CD1c-positive myeloid dendritic cell (primary cell): ENCODE results near the gene KRIT1.
"Not testable (repeated sequence)": the region's sequence is repeated elsewhere in the genome, so short reads cannot be mapped to it uniquely, and the experiment has no call there.

Source experiments
- DNase-seq: peaks from one replicate; pipeline ENCODE4 v3.0.0-alpha.2; 2016; ENCODE audit errors: extremely low spot score

Gene KRIT1

DNA sequence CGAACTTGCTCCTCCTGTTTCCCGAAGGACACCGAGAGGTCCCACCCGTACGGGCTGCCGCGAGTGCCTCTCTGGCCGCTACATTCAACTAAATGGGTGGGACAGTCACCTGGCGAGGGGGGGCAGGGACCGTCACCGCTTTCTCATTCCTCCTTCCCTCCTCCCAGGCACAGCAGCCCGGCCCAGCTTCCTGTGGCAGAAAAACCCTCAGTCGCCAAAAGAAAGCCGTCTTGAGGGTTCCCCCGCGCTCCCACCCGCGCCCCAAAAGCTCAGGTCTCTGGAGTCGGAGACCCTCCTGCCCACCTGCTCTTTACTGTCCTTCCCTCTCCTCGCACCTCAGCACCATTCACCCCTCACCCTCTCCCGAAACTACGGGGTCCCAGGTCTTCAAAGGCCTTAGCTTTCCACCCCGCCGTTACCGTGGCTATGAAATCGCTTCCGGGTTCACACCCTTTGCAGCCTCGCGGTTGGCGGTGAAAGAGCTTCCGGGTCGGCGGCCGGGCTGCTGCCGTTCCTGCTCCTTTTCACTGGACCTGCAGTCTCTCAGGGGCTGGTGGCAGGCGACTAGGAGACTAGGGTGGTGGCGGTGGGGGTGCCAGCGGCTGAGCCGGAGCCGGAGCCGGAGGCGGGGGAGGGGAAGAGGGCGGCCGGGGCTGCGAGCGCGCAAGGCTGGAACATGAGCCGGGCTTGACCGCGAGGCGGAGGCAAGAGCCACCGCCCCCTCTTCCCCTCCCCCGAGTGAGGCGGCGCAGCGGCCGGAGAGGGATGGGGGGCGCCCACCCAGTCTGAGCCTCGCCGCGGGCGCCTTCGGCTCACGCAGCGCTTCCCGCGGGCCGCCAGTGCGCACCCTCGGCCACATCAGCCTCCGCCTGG is at the start of gene KRIT1, which contains the start of gene ANKIB1:
Gene KRIT1 (minus strand): TSS at position 428 of the 873 bp plus-strand sequence. CDS start 3,779 bp downstream, outside the sequence.
Gene ANKIB1 (plus strand): TSS at position 488 of the 873 bp plus-strand sequence. CDS start 49,005 bp downstream, outside the sequence.
- peak; percentile 89 for DNase-seq

DNA sequence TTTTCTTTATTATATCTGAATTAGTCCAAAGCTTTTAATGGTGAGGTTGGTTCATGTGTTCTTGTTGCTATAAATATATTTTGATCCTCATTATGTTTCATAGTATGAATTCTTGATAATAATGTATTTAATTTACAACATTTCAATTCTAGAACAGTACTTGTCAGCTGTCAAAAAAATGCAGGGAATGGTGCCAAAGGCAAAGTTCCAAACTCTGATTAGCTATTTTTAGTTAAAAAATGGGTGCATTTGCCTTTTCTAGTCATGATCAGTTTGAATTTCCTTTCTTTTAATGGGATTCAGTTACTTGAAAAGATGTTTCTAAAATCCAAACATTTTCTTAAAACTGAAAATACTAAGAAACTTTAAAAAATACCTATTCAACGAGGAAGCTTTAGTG is 49.7 kb upstream of the KRIT1 start:
- no peak for DNase-seq

DNA sequence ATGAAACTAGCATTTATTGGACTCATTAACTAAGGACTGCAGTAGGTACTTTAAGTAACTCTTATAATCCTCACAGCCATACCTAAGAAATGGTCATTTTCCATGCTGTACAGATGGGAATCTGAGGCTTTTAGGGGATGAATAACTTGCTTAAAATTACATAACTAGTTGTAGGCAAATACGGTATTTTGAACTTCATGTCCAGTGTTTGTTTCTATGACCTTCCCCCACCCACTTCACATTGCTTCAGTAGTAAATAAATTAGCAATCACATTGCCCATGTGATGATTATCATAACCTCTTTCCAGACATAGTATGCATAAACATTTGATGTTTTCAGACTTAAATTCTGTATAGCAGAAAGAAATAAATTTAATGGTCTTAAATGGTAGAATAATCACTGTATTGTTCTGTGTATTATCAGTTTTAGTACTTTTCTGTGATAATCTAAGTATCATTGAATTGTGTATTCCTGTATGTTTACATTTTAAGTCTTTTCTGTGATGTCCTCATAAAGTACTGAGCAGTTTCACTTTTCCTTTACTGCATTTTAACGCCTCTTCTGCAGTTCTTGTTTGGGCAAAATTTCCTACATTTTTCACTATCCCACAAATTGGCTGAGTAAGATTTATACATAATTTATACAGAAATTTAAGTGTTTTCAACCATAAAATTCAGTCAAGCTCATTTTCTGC is 48.3 kb upstream of the KRIT1 start:
- no peak for DNase-seq

DNA sequence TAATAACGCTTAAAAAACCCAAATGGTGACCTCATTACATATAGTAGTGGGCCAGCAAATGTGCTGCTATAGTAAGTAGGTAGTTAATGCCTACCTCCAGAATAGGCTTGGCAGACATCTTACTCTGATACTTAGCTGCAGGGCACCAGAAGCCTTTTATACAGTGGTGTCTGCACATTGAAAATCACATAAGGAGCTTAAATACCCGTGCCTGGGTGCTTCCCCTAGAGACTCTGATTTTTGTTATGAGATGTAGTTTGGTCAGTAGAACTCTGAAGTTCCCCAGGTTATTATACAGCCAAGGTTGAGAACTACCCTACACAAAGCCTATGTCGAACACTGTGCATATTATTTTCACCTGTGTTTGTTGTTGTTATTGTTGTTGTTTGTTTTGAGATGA is 47.3 kb upstream of the KRIT1 start:
- no peak for DNase-seq

DNA sequence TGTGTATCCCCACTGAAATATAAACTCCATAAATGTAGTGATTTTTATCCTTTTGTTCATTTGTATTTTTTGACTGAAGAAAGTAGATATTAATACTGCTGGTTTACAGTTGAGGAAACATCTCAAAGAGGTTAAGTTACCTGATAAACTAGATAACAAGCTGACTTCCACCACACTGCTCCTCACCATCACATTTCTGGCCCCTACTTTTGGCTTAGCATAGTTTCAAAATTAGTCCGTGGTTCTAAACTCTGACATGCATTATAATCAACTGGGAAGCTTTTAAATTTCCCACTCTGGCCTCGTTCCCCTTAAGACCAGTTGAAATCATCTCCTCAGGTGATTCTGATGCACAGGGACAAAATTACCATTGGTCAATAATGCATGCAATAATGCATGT is 43.6 kb upstream of the KRIT1 start:
- DNase-seq: no peak

DNA sequence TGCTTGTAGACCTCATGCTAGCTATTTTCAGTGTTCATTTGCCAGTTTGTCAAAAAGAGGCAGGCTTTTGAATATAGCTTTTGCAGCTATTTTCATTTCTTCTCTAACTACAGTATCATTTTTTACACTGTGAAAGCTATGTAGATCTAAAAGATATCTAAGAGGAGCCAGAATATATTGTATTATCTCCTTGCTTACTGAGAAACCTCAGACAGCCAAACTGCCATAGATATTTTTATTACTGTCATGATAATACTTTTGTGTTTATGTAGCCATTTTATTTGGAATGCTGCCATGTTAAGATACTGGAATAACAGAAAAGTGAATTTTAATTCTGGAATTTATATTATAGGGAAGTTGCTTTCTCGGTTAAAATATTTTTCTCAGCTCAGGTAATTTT is 37.2 kb upstream of the KRIT1 start:
- DNase-seq: no peak

DNA sequence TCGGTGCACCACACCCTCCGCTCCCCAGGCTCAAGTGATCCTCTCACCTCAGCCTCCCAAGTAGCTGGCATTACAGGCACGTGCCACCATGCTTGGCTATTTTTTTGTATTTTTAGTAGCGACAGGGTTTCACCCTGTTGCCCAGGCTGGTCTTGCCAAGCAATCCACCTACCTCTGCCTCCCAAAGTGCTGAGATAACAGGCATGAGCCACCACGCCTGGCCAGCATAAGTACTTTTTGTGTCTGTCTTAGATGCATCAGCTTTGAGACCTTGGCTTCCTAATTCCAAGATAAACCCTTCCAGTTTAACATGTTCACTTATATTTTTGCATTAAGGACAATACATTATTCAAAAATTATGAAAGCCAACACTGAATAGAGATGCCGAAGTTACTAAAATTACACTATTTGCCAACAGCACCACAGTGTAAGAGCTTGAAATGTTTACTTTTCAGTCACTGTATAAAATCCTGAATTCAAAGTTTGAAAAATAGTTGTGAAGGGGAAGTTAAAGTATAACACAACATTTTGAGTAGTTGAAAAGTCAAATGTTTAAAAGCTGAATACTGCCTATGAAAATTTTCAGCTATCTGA is 36.6 kb upstream of the KRIT1 start:
- no peak for DNase-seq

DNA sequence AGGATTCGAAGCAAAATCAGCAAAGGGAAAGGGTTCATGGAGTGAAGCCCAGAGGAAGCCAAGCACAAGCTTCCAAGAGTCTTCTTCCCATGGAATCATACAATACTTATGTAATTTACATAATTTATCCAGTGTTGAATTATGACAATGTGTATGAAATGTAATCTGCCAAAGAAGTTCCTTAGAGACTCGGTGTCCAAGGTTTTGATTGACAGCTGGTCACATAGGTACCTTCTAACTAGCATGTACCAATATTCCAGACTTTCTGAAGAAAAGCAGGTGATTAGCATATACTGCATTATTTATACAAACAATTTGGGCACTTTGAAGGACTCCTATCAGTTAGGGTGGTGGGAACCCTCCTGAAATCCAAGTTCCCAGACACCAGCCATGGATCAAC is 35.3 kb upstream of the KRIT1 start:
- no peak for DNase-seq

DNA sequence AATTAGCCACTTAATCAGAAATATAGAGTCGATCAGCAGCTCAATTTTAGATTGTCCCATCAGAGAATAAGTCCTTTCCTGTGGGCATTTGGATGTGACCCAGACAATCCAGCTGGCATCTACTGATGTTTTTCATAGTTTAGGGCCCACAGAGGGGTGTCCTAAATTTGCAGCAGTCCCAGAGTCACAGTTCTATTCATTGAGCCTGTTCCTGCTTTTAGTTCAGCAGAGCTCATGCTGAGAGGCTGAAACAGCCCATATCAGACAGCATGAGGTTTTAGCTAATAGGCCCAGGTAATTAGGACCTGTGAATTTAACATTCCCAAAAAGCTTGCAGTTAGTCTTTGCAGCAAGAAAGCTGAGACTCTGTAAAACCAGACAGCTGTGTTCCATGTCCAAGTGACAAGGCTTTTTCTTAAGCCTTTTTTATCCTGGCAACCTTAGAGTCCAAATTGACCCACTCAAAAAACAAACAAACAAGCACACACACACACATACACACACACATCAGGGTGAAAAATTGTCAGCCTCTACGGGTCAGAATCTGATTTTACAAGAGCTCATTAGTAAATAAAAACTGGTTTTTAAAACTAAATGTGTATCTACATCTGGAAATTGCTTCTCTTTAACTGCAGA is 33.8 kb upstream of the KRIT1 start:
- DNase-seq: no peak

DNA sequence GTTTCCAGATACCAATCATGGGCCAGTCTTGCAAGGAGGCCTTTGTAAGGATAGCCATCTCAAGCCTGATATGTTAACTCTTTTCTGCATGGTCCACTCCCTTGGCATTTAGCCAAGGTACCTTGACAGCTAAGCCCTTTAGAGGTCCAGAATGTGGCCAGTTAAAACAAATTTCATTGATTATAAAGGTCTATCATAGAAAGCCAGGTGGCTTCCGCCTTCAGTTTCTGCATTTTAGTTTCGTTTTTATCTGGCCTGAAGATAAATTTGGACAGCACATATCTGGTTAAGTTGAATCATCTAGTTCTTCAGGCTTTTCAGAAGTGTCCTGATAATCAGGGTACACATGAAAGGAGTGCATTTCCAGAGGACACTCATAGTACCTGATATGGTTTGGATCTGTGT is 30.7 kb upstream of the KRIT1 start:
- DNase-seq: no peak

DNA sequence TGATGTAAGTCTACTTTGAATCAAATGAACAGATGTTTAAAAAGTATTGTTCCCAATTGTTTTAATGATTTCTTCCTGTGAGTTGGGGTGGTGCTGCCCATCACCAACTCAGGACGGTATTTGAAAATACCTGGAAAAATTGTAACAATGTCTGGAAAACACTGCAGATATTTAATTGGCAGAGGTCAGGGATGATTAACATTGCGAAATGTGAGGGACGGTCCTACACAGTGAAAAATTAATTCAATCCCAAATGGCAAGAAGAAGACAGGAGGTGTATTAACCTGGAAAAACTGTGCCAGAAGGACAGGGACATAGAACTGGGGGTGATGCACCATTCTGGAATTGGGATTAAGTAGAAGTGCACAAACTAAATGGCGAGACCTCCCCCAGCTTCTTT is 29.6 kb upstream of the KRIT1 start:
- no peak for DNase-seq

DNA sequence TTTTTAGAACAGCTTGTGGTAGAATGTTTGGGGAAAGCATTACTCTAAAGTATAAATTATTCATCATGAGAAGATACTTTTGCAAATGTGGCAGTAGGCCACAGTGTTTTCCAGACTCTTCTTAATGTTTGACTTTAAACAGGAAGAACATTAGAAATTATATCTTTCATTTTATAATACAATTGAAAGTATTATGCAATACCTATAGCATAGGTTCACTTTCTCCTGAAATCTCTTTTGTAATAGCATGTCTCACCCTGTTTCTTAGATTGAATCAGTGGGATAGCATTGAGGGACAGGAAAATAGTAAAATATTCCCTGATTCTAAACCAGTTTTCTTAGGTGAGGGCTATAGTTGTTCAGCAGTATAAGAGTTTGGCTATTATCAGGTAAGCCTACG is 23.2 kb upstream of the KRIT1 start:
- no peak for DNase-seq

DNA sequence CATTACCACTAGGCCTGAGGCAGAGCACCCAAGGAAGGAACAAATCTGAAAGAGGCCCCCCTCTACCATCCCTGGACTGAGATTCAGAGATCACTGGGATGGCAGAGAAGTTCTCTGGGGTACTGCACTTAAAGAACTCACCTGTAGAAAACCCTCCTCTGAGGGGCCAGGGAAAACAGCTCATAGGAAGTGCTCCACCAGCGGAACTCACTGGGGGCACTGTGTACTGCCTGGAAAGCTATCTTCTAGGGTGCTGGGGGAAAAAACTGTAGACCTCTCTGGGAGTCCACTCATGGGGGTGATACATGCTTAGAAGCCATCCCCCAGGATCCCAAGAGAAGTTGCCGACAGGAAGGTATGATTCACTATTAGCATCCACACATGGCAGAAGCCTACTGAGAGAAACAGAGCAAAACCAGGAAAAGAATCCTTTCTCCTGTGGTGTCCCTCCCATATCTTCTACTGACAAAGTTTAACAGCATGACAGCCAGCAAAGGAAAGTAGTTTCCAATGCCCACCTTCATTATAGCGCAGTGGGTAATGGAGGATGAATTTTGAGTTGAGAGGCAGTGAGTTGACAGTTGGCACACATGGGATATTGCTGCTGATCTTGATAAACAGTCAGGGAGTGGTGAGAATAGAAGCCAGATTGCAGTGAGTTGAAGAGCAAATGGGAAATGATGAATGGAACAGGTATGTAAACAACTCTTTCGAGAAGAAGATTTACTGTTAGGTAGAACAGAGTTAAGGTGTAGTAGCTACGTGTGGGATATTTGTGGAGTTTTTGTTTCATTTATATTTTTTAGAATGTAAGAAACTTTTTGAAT is 20.9 kb upstream of the KRIT1 start:
- no peak for DNase-seq

DNA sequence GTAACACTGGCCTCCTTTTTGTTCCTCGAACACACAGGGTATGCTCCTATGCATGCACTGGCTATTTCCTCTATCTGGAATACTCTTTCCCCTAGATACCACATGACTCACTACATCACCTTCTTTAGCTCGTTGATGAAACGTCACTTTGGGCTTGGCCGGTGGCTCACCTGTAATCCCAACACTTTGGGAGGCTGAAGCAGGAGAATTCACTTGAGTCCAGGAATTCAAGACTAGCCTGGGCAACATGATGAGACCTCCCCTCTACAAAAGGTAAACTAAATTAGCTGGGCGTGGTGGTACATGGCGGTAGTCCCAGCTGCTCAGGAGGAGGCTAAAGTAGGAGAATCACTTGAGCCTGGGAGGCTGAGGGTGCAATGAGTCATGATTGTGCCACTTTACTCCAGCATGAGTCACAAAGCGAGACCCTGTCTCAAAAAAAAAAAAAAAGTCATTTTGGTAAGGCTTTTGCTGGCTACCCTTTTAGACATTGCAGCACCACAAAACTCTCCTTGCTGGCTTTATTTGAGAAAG is 14.6 kb upstream of the KRIT1 start:
- no peak for DNase-seq

DNA sequence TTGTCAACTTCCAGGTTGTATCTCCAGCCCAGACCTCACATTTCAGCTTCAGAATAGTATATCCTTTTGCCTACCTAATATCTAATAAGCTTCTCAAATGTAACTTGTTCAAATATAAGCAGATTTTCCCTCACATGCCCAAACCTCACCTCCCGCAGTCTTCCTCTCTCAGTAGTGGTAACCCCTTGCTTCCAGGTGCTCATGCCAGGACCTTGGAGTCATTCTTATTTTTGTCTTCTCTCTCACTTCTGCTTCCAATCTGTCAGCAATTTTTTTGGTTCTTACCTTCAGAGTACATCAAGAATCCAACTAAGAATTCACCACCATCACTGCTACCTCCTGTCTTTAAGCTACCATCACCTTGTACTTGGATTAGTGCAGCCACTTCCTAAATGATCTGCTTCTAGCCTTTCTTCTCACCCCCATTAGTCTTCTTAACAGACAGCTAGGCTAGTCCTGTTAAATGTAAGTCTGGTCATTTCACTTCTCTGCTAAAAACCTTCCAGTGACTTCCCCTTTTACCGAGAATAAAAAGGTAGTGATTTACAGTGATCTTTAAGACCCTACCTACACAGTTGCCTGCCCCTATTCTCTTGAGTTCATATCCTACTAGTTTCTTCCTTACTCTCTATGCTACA is 14.0 kb upstream of the KRIT1 start:
- DNase-seq: no peak

DNA sequence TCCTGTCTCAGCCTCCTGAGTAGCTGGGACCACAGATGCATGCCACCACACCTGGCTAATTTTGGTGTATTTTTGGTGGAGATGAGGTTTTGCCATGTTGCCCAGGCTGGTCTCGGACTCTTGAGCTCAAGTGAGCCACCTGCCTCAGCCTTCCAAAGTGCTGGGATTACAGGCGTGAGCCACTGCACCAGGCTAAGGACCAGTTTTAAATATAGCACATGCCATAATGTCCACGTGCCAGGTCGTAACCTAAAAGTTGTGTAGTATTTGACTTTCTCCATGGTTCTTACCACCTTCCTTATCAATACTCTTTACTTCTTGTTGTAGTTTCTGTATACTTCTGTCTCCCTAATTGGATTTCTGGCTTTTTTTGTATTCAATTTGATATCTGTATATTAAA is 13.3 kb upstream of the KRIT1 start:
- DNase-seq: no peak

DNA sequence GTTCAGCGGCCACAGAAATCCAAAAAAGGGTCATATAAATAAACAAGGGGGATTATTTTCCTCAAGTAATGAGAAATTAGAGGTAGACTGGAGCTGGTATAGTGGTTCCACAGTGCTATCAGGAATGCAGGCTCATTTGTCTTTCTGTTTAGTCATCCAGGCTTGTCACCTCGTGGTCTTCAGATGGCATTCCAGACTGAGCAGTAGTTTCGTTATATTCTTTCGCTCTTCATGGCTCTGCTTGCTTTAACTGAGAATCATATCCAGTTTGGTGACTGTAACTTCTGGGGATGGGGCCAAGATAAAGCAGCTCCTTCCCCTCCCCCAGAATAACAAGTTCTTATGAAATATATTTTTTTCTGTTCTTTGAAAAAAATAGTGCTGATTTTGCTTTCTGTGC is 9.6 kb upstream of the KRIT1 start:
- DNase-seq: no peak

DNA sequence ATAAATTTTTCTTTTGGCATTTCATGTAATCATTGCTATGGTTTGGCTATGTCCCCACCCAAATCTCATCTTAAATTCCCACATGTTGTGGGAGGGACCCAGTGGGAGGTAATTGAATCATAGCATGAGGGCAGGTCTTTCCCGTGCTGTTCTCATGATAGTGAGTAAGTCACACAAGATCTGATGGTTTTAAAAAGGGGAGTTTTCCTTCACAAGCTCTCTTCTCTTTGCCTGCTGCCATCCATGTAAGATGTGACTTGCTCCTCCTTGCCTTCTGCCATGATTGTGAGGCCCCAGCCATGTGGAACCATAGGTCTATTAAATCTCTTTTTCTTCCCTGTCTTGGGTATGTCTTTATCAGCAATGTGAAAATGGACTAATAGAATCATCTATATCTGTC is 9.1 kb upstream of the KRIT1 start:
- DNase-seq: not testable (repeated sequence)

DNA sequence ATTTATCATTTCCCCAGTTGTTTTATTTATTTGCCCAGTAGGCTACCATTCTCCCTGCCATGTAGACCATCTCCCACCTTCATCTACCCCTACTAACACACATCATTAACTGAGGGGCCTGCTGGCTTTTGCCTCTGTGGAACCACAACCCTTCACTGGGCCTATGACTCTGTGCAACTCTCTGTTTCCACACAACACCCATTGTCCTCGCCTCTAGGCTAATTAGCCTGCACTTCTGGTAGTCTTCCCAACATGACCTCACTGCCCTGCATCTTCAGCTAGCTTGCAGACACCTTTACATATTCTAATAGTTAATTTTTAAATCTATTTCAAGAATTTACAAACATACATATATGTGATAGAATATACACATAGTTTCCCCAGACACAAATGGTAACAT is 7.5 kb upstream of the KRIT1 start:
- DNase-seq: no peak

DNA sequence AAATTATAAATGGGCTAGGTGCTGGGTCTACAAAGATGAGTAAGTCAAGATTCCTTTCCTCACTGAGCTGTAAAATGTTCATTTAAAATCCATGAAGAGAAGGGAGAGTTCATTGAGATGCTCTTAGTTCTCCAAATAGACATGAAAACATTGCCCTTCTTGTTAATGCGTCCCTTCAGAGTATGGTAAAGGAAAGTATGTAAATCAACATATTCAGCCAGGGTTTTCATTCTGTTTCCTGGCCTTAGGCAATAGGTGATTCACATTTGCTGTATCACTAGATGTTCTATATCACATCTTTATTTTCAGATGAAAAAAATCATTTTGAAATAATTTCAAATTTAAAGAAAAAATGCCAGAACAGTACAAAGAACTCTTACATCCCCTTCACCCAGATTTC is 5.5 kb upstream of the KRIT1 start:
- no peak for DNase-seq

DNA sequence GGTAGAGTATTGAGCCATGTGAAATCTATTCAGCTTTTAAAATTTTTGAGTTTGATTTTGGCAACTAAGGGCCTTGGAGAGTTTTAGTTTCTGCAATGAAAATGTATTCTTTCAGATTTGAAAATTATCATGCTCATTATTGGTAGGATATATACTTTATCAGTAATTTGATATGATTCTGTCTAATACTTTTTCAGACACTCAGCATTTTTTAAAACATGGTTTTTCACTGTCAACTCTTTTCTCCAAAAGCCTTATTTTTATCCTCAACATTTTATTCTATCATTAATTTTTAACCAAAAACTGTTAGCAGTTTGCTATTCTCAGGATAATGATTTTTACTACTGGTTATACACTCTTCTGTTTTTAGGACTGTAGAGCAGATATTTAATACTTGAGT is 4.9 kb upstream of the KRIT1 start:
- no peak for DNase-seq
